ENCODE data around the gene SAAL1. TPM values are rescaled to one million over a fixed set of nuclear protein-coding genes. Genes with fewer than 3 reads are reported as not detected.
A peak's percentile ranks its signal among the peaks of the same experiment; 100 is the strongest.

SAAL1 gene
- total and polyA plus RNA-seq, 2 experiments from 2014 or later, result 11.7 to 17.8 TPM

- WGBS (ENCODE audit: low lambda C conversion rate, missing lambda C conversion rate), result 88% methylated on average over 7 of the region's 7 CpGs
- Histone ChIP-seq H2AFZ (no peak overlapping the region), H4K20me1 (ENCODE audit: insufficient read depth, poor library complexity, severe bottlenecking) (no peaks in the 10 kb centered on the region), H3K4me3 (no peak overlapping the region), H3K9me2 (replicated peaks; ENCODE audit: insufficient read depth) (no peaks in the 10 kb centered on the region), H3K4me2 (no peak overlapping the region), H3K36me3 (replicated peaks; ENCODE audit: insufficient read depth, low read depth) (no peaks in the 10 kb centered on the region), H3K27ac (no peak overlapping the region), H3K4me1 (ENCODE audit: insufficient read depth) (peaks cover 6% of the 10 kb centered on the region), H3K27me3 (no peaks in the 10 kb centered on the region), H3K9me3 (ENCODE audit: low read depth) (no peaks in the 10 kb centered on the region), H3K79me2 (no peaks in the 10 kb centered on the region)
- TF ChIP-seq EZH2 (IDR thresholded peaks at IDR 0.05; ENCODE audit: borderline replicate concordance) (no peak), EZH2phosphoT487 (IDR thresholded peaks at IDR 0.05; ENCODE audit: low read depth, severe bottlenecking, unreplicated experiment) (no peak)
- TF ChIP-seq, protein P1, sequence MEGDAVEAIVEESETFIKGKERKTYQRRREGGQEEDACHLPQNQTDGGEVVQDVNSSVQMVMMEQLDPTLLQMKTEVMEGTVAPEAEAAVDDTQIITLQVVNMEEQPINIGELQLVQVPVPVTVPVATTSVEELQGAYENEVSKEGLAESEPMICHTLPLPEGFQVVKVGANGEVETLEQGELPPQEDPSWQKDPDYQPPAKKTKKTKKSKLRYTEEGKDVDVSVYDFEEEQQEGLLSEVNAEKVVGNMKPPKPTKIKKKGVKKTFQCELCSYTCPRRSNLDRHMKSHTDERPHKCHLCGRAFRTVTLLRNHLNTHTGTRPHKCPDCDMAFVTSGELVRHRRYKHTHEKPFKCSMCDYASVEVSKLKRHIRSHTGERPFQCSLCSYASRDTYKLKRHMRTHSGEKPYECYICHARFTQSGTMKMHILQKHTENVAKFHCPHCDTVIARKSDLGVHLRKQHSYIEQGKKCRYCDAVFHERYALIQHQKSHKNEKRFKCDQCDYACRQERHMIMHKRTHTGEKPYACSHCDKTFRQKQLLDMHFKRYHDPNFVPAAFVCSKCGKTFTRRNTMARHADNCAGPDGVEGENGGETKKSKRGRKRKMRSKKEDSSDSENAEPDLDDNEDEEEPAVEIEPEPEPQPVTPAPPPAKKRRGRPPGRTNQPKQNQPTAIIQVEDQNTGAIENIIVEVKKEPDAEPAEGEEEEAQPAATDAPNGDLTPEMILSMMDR (IDR thresholded peaks at IDR 0.05; ENCODE audit: poor library complexity), result no peak
- DNase-seq (ENCODE audit: low spot score), result no peak
These were observed 41.3 kb downstream of the SAAL1 start for GRCh38 chr11:18064450-18065054.

DNA sequence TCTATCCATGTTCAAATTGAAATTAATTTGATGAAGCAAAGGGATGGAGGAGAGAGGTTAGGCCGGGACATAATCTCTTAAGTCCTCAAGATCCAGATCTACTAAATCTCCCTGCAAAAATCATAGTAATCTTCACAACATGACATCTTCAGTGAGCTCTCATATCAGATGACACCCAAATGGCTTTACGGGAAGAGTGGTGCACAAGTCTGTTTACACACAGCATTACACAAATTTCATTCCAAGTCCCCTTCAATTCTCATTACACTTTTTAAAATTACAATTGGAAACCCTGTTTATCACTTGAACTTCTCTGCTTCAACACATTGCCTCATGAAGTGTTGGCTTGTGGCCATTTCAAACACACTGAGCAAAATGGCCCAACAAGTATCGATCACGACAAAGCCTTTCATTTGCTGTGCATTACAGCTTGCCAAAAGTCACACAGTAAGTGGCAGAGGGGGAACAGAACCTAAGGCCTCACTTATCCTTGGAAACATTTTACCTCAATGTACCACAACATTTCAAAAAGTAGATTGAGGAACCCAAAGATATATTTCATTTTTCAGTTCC is 41.9 kb downstream of the SAAL1 start:
- Histone ChIP-seq H3K4me3 (no peak overlapping the region), H3K9me3 (ENCODE audit: low read depth) (no peaks in the 10 kb centered on the region), H3K27me3 (no peaks in the 10 kb centered on the region), H3K27ac (no peak overlapping the region), H3K4me2 (no peak overlapping the region), H4K20me1 (ENCODE audit: insufficient read depth, poor library complexity, severe bottlenecking) (no peaks in the 10 kb centered on the region), H3K79me2 (no peaks in the 10 kb centered on the region), H3K36me3 (replicated peaks; ENCODE audit: insufficient read depth, low read depth) (no peaks in the 10 kb centered on the region), H2AFZ (no peak overlapping the region), H3K9me2 (replicated peaks; ENCODE audit: insufficient read depth) (no peaks in the 10 kb centered on the region), H3K4me1 (ENCODE audit: insufficient read depth) (peaks cover 6% of the 10 kb centered on the region)
- no peak for TF ChIP-seq EZH2phosphoT487 (IDR thresholded peaks at IDR 0.05; ENCODE audit: low read depth, severe bottlenecking, unreplicated experiment)
- TF ChIP-seq, protein P1 (IDR thresholded peaks at IDR 0.05; ENCODE audit: poor library complexity), result no peak
- no peak for TF ChIP-seq EZH2 (IDR thresholded peaks at IDR 0.05; ENCODE audit: borderline replicate concordance)
- DNase-seq (ENCODE audit: low spot score), result no peak
- 82% methylated on average over 4 of the region's 4 CpGs for WGBS (ENCODE audit: low lambda C conversion rate, missing lambda C conversion rate)

DNA sequence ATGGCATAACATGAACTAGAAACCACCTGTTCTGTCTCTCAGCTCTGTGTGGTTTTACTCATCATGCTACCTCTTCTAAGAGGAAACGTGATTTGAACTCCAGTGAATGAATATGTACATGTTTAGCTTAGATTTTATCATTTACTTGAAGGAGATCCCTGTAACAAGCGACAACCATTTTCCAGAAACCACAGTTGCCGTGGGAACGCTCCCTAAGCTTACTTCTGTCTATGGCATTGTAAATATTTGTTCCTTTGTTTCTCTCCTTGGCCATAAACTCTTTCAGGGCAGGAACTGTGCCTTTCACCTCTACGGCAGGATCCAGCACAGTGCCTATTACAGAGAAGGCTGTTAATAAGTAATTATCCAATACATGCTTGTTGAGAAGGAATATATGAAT is 42.8 kb downstream of the SAAL1 start:
- H3K9me3 ChIP-seq (ENCODE audit: low read depth), result no peaks in the 10 kb centered on the region
- H3K27ac ChIP-seq, result no peak overlapping the region
- TF ChIP-seq, protein P1 (IDR thresholded peaks at IDR 0.05; ENCODE audit: poor library complexity), result no peak
- TF ChIP-seq EZH2 (IDR thresholded peaks at IDR 0.05; ENCODE audit: borderline replicate concordance) (no peak), EZH2phosphoT487 (IDR thresholded peaks at IDR 0.05; ENCODE audit: low read depth, severe bottlenecking, unreplicated experiment) (no peak)
- peak overlapping the region; percentile 28 for H3K4me2 ChIP-seq
- H3K9me2 ChIP-seq (replicated peaks; ENCODE audit: insufficient read depth), result no peaks in the 10 kb centered on the region
- no peak overlapping the region for H3K4me3 ChIP-seq
- H4K20me1 ChIP-seq (ENCODE audit: insufficient read depth, poor library complexity, severe bottlenecking), result no peaks in the 10 kb centered on the region
- no peak overlapping the region for H2AFZ ChIP-seq
- no peaks in the 10 kb centered on the region for H3K36me3 ChIP-seq (replicated peaks; ENCODE audit: insufficient read depth, low read depth)
- peaks cover 6% of the 10 kb centered on the region for H3K4me1 ChIP-seq (ENCODE audit: insufficient read depth)
- no peaks in the 10 kb centered on the region for H3K27me3 ChIP-seq
- H3K79me2 ChIP-seq, result no peaks in the 10 kb centered on the region
- peak; percentile 13 for DNase-seq (ENCODE audit: low spot score)
- 42% methylated on average over 5 of the region's 5 CpGs for WGBS (ENCODE audit: low lambda C conversion rate, missing lambda C conversion rate)
